NCI-H146 (cell line): ENCODE data around the gene NAGS.
"Not testable (repeated sequence)": the region's sequence is repeated elsewhere in the genome, so short reads cannot be mapped to it uniquely, and the experiment has no call there.

ENCODE experiments used
- DNase-seq: peaks from one replicate; lab custom pipeline; 2025; lab: John Stamatoyannopoulos, UW

The NAGS gene

GRCh38 chr17:44004077-44004760 lies at the start of gene NAGS:
TSS of gene NAGS (plus strand) at chr17:44004622. CDS start at chr17:44004664, 42 bp downstream.
- no peak for DNase-seq

GRCh38 chr17:43956222-43956621 lies 48.2 kb upstream of the NAGS start:
- no peak for DNase-seq

- no peak for DNase-seq
These were observed 45.6 kb upstream of the NAGS start for GRCh38 chr17:43958748-43959352.

- DNase-seq, result not testable (repeated sequence)
These were observed 43.1 kb upstream of the NAGS start for GRCh38 chr17:43961292-43961691.

- no peak for DNase-seq
These were observed 42.5 kb upstream of the NAGS start for GRCh38 chr17:43961954-43962353.

- DNase-seq, result no peak
These were observed 41.9 kb upstream of the NAGS start for GRCh38 chr17:43962479-43962878.

GRCh38 chr17:43966276-43966675 lies 38.1 kb upstream of the NAGS start:
- DNase-seq, result no peak

GRCh38 chr17:43967251-43967875 lies 37.1 kb upstream of the NAGS start:
- DNase-seq, result no peak

GRCh38 chr17:43970366-43970765 lies 34.1 kb upstream of the NAGS start:
- no peak for DNase-seq

GRCh38 chr17:43971436-43971835 lies 33.0 kb upstream of the NAGS start:
- DNase-seq, result not testable (repeated sequence)

- not testable (repeated sequence) for DNase-seq
These were observed 31.8 kb upstream of the NAGS start for GRCh38 chr17:43972444-43973212.

- DNase-seq, result no peak
These were observed 29.8 kb upstream of the NAGS start for GRCh38 chr17:43974382-43975266.

GRCh38 chr17:43975898-43976297 lies 28.5 kb upstream of the NAGS start:
- DNase-seq, result no peak

GRCh38 chr17:43976963-43977837 lies 27.2 kb upstream of the NAGS start:
- DNase-seq, result no peak

GRCh38 chr17:43978078-43978477 lies 26.3 kb upstream of the NAGS start:
- no peak for DNase-seq

GRCh38 chr17:43979011-43979410 lies 25.4 kb upstream of the NAGS start:
- DNase-seq, result no peak

GRCh38 chr17:43979671-43980070 lies 24.8 kb upstream of the NAGS start:
- no peak for DNase-seq

- DNase-seq, result no peak
These were observed 22.3 kb upstream of the NAGS start for GRCh38 chr17:43982171-43982570.

- no peak for DNase-seq
These were observed 21.3 kb upstream of the NAGS start for GRCh38 chr17:43983196-43983514.

- DNase-seq, result peak; percentile 23
These were observed 20.7 kb upstream of the NAGS start for GRCh38 chr17:43983515-43984411.
